ENCODE data around the gene PRAF2. TPM values are rescaled to one million over a fixed set of nuclear protein-coding genes. Genes with fewer than 3 reads are reported as not detected.

Gene PRAF2
- total and polyA plus RNA-seq, 9 of the 15 experiments (the other 6 are each of a cell fraction or from before 2014, with no cell fraction given) = 0.24 to 5.7 (median 2.0) TPM

DNA sequence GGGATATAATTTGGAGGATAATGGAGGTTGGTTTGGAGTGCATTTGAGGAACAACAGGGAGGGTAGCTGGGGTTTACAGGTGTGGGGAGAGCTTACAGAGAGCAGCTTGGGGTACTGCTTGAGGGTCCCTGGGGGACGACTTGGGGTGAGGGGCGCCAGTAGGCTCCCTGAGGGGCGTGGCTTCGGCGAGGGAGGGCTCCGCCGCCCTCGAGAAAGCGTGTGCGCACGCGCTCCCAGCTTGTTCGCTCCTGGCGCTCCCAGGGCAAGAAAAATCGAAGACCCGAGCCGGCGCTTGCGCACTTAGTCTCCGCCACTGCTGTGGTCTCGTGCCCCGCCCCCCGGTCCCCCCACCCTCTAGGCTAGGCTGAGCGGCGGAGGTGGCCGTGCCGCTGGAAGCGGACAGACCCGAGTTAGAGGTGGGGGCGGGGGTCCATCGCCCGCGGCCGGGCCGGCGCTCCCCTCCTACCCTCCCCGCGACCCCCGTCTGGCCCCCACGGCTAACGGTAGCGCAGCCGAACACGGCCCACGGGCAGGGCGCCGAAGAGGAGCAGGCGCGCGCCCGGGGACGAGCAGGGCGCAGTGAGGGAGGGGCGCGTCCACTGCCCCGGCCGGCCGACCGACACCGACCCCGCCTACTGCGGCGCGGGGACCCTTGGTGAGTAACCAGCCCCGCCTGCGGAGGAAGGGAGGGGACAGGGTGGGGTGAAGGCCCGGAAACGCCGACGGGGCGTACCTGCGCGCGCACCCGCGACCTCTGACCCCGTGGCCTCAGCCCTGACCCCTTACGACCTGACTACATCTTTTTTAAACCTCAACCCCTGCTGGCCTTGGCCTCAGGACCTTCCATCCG, 20.4 kb downstream of the PRAF2 start (continued):
- TF ChIP-seq ZBTB7A (IDR thresholded peaks at IDR 0.05; ENCODE audit: borderline replicate concordance, control insufficient read depth, low read depth, low read length) (peak; percentile 64; the same call in 1 of the 2 replicates), NR2C1 (IDR thresholded peaks at IDR 0.05) (peak; percentile 94), NR2C1 (tag; IDR thresholded peaks at IDR 0.05) (peak; percentile 94), NR2C2 (CRISPR knock-in tag; IDR thresholded peaks at IDR 0.05) (peak; percentile 92), NR2C2 (tag; IDR thresholded peaks at IDR 0.05) (peak; percentile 96), L3MBTL2 (IDR thresholded peaks at IDR 0.05) (peak; percentile 71), MEIS2 (IDR thresholded peaks at IDR 0.05; ENCODE audit: partially characterized antibody) (peak; percentile 10), ZNF780A (CRISPR knock-in tag; IDR thresholded peaks at IDR 0.05) (no peak), RBM15 (IDR thresholded peaks at IDR 0.05; ENCODE audit: insufficient read depth, low read length) (no peak)
- TF ChIP-seq, protein P1, sequence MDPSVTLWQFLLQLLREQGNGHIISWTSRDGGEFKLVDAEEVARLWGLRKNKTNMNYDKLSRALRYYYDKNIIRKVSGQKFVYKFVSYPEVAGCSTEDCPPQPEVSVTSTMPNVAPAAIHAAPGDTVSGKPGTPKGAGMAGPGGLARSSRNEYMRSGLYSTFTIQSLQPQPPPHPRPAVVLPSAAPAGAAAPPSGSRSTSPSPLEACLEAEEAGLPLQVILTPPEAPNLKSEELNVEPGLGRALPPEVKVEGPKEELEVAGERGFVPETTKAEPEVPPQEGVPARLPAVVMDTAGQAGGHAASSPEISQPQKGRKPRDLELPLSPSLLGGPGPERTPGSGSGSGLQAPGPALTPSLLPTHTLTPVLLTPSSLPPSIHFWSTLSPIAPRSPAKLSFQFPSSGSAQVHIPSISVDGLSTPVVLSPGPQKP (CRISPR knock-in tag; IDR thresholded peaks at IDR 0.05) = no peak
- TF ChIP-seq, protein P2, sequence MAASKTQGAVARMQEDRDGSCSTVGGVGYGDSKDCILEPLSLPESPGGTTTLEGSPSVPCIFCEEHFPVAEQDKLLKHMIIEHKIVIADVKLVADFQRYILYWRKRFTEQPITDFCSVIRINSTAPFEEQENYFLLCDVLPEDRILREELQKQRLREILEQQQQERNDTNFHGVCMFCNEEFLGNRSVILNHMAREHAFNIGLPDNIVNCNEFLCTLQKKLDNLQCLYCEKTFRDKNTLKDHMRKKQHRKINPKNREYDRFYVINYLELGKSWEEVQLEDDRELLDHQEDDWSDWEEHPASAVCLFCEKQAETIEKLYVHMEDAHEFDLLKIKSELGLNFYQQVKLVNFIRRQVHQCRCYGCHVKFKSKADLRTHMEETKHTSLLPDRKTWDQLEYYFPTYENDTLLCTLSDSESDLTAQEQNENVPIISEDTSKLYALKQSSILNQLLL (CRISPR knock-in tag; IDR thresholded peaks at IDR 0.05; ENCODE audit: borderline replicate concordance) = no peak
- TF ChIP-seq, protein P3, sequence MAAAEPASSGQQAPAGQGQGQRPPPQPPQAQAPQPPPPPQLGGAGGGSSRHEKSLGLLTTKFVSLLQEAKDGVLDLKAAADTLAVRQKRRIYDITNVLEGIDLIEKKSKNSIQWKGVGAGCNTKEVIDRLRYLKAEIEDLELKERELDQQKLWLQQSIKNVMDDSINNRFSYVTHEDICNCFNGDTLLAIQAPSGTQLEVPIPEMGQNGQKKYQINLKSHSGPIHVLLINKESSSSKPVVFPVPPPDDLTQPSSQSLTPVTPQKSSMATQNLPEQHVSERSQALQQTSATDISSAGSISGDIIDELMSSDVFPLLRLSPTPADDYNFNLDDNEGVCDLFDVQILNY (CRISPR knock-in tag; IDR thresholded peaks at IDR 0.05) = no peak
